ENCODE data around the gene WDR62. TPM values are rescaled to one million over a fixed set of nuclear protein-coding genes. Genes with fewer than 3 reads are reported as not detected.

Gene WDR62
- total RNA-seq, 1 experiment from 2014 or later = 51.4 TPM

DNA sequence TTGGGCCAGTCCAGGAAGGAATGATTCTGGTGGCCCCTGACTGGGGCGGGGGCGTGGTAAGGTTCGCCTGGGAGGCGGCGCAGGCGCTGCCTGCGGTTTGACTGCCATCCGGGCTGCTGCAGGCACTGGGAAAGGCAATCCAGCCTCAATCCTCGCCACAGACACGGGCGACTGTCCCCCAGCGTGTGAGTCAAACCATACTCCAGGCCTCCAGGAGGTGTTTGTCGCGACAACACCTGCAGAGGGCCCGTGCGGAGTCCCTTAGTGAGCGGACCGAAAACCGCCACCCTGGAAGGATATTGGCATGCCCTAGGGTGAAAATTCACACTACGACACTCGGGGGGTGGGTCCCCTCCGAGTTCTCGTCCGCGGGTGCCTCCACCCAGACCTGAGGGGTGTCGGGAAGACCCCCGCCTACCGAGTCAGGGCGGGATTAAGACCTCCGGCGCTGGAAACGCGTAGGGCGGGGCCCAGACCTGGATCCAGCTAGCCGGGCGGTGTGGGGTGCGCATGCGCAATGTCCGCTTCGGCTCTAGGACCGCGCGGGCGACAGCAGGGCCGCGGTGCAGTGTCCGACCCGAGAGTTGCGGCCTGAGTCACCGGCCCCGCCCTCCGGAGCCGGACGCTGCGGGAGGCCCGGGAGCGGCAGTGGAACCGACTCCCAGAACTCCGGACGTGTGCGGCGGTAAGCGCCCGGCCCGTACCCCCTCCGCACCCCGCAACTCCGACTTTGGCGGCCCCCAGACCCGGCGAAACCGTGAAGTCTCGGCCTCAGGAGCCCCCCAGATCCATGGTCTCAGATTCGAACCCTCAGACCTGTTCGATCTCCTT, 85.0 kb downstream of the WDR62 start, which contains the start of gene CAPNS1:
TSS of gene CAPNS1 (plus strand) at position 594 of the 831 bp plus-strand sequence. CDS start 946 bp downstream, outside the sequence.
- ATAC-seq (peak; percentile 85), DNase-seq (ENCODE audit: low read depth, low spot score) (peak; percentile 90)
- TF ChIP-seq SIN3A (IDR thresholded peaks at IDR 0.05; ENCODE audit: borderline replicate concordance, insufficient read depth, low read depth, low read length) (peak; percentile 91; the same call in 1 of the 2 replicates), TCF7L2 (IDR thresholded peaks at IDR 0.05; ENCODE audit: low read depth, low read length) (0 out of 2 replicates have a peak, but pooled peaks have one; percentile 43), POLR2AphosphoS5 (IDR thresholded peaks at IDR 0.05; ENCODE audit: low read depth, low read length) (peak; percentile 94)
- TF ChIP-seq, protein P1, sequence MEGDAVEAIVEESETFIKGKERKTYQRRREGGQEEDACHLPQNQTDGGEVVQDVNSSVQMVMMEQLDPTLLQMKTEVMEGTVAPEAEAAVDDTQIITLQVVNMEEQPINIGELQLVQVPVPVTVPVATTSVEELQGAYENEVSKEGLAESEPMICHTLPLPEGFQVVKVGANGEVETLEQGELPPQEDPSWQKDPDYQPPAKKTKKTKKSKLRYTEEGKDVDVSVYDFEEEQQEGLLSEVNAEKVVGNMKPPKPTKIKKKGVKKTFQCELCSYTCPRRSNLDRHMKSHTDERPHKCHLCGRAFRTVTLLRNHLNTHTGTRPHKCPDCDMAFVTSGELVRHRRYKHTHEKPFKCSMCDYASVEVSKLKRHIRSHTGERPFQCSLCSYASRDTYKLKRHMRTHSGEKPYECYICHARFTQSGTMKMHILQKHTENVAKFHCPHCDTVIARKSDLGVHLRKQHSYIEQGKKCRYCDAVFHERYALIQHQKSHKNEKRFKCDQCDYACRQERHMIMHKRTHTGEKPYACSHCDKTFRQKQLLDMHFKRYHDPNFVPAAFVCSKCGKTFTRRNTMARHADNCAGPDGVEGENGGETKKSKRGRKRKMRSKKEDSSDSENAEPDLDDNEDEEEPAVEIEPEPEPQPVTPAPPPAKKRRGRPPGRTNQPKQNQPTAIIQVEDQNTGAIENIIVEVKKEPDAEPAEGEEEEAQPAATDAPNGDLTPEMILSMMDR (IDR thresholded peaks at IDR 0.05) = no peak
- TF ChIP-seq, protein P2, sequence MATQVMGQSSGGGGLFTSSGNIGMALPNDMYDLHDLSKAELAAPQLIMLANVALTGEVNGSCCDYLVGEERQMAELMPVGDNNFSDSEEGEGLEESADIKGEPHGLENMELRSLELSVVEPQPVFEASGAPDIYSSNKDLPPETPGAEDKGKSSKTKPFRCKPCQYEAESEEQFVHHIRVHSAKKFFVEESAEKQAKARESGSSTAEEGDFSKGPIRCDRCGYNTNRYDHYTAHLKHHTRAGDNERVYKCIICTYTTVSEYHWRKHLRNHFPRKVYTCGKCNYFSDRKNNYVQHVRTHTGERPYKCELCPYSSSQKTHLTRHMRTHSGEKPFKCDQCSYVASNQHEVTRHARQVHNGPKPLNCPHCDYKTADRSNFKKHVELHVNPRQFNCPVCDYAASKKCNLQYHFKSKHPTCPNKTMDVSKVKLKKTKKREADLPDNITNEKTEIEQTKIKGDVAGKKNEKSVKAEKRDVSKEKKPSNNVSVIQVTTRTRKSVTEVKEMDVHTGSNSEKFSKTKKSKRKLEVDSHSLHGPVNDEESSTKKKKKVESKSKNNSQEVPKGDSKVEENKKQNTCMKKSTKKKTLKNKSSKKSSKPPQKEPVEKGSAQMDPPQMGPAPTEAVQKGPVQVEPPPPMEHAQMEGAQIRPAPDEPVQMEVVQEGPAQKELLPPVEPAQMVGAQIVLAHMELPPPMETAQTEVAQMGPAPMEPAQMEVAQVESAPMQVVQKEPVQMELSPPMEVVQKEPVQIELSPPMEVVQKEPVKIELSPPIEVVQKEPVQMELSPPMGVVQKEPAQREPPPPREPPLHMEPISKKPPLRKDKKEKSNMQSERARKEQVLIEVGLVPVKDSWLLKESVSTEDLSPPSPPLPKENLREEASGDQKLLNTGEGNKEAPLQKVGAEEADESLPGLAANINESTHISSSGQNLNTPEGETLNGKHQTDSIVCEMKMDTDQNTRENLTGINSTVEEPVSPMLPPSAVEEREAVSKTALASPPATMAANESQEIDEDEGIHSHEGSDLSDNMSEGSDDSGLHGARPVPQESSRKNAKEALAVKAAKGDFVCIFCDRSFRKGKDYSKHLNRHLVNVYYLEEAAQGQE (IDR thresholded peaks at IDR 0.05; ENCODE audit: insufficient read depth in 1 of 2, low read depth in 2 of 2, low read length in 1 of 2) = peak in 1 of 2 experiments; percentile 50; a peak in 1 of 4 replicates
- Histone ChIP-seq H3K27me3 (ENCODE audit: control insufficient read depth, insufficient read depth, low read length) (no peaks in the 10 kb centered on the region), H3K4me1 (ENCODE audit: control insufficient read depth, insufficient read depth, low read length) (peaks cover 22% of the 10 kb centered on the region), H3K4me3 (ENCODE audit: low read depth in 2 of 2, low read length in 2 of 2) (peak within 1 kb of the TSS; percentile 75 to 96), H3K36me3 (ENCODE audit: control insufficient read depth, insufficient read depth, low read length) (peaks cover 9% of the 10 kb centered on the region), H3K9me3 (ENCODE audit: control insufficient read depth, insufficient read depth, low read depth, low read length) (no peaks in the 10 kb centered on the region), H3K27ac (ENCODE audit: low read length) (peak within 1 kb of the TSS; percentile 97)
- ChIA-PET CTCF (interaction anchor here (1.5 kb wide), 1 partner anchor 12 kb away, joined by 3 read pairs; no protein-coding TSS in a partner anchor), POLR2A (interaction anchor here (0.6 kb wide), 1 partner anchor 70 kb away, joined by 5 read pairs; no protein-coding TSS in a partner anchor)
- no TSS peak for BruUV-seq (replicated peaks)
- intact Hi-C loops (cut with micrococcal nuclease; ENCODE audit: unreplicated experiment) (no loop called here), in situ Hi-C loops (cut with HindIII; ENCODE audit: low pct_unique_long_range_greater_than_20kb, low sequenced_read_pairs) (no loop called here)

DNA sequence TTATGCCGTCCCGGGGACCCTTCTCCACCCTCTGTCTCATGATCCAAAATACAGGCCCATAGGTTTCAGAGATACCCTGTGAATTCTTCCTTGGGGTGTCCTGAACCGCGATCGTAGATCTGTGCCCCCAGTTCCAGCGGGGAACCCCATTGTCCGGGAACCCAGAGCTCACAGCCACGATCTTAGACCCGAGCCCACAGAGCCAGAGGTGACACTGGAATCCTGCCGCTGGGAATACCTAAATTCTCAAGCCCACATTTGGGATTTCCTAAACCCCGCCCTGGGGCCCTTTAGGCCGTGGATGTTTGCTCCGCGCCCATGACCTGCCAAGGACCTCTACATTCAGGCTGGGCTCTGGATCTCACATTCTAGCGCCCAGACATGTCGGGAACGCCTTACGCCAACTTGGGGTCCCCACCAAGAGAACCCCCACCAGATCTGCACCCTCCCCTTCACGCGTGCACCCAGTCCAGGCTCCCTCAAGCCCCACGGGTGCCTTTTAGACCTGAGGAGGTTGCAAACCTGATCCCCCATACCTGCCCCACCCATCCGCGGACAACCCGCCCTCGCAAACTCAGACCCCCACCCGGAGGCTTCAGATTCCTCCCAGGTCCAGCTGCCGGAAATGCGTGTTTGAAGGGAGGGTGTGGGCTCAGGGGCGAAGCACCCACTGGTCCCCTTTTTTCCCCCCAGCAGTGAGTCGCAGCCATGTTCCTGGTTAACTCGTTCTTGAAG, 85.8 kb downstream of the WDR62 start:
- TF ChIP-seq TCF7L2 (IDR thresholded peaks at IDR 0.05; ENCODE audit: low read depth, low read length) = no peak
- TF ChIP-seq, protein P2 (IDR thresholded peaks at IDR 0.05; ENCODE audit: insufficient read depth in 1 of 2, low read depth in 2 of 2, low read length in 1 of 2) = peak in 1 of 2 experiments; percentile 7; a peak in 1 of 4 replicates
- Histone ChIP-seq H3K4me3 (ENCODE audit: low read depth in 2 of 2, low read length in 2 of 2) (peak overlapping the region; percentile 75 to 96), H3K27ac (ENCODE audit: low read length) (peak overlapping the region; percentile 97), H3K36me3 (ENCODE audit: control insufficient read depth, insufficient read depth, low read length) (peaks cover 11% of the 10 kb centered on the region), H3K27me3 (ENCODE audit: control insufficient read depth, insufficient read depth, low read length) (no peaks in the 10 kb centered on the region), H3K4me1 (ENCODE audit: control insufficient read depth, insufficient read depth, low read length) (peaks cover 22% of the 10 kb centered on the region), H3K9me3 (ENCODE audit: control insufficient read depth, insufficient read depth, low read depth, low read length) (no peaks in the 10 kb centered on the region)
- POLR2A ChIA-PET = interaction anchor here (0.6 kb wide), 2 partner anchors 13 to 70 kb away, joined by 5 to 13 read pairs; no protein-coding TSS in a partner anchor
- TSS peak; percentile 94 for BruUV-seq (replicated peaks)
- in situ Hi-C loops (cut with HindIII; ENCODE audit: low pct_unique_long_range_greater_than_20kb, low sequenced_read_pairs) = no loop called here
- ATAC-seq (peak; percentile 40), DNase-seq (ENCODE audit: low read depth, low spot score) (no peak)
- intact Hi-C loops (cut with micrococcal nuclease; ENCODE audit: unreplicated experiment) = no loop called here
- CTCF ChIA-PET = interaction anchor here (0.6 to 1.5 kb wide), 2 partner anchors 13 to 228 kb away, joined by 3 read pairs; no protein-coding TSS in a partner anchor
